NOMO-1 (cell line): ENCODE measurements around the gene TCF7L2.
A peak's percentile ranks its signal among the peaks of the same experiment; 100 is the strongest.

Experiments
- DNase-seq, 2 experiments: peaks; one replicate each; lab custom pipeline; 2025; ENCODE audit not compliant: unreplicated experiment in 2 of 2; lab: John Stamatoyannopoulos, UW

Gene TCF7L2

GRCh38 chr10:112946649-112947048 is 3.4 kb upstream of the TCF7L2 start:
- DNase-seq = no peak

- no peak for DNase-seq
These were observed 1.9 kb upstream of the TCF7L2 start for GRCh38 chr10:112948196-112948595.

DNA sequence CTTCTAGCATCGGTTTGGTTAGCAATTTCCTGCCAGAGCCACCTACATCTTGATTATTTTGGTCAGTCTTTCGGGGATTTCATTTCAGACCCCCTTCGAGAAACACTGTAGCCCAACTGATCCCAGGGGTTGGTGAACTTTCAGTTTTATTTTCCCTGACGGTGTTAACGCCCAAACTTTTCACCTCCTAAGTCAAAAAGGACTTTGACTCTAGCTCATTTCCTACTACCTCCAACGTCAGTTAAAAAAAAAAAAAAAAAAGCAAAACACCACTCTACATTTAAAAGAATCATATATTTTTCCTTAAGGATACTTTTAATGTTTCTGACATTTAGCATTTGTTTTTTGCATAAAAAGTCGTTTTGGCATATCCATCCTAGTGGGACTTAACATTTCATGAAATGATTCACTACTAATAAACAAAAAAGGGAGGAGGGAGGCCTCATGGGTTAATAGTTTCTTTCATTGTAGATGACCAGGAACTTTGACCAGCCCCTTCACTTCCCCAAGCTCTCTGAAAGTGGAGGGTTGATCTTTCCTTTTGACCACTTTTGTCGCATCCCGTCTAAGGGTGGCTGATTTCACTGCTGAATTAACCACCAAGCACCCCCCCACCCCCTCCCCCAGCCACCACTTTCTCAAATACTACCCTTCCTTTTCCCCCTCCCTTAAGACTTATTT is 764 bp upstream of the TCF7L2 start:
- peak in 1 of 2 experiments; percentile 48 for DNase-seq

GRCh38 chr10:112950714-112951358 is 789 bp downstream of the TCF7L2 start:
- DNase-seq = peak in 1 of 2 experiments; percentile 50

- peak; percentile 64 to 78 for DNase-seq
These were observed 1.6 kb downstream of the TCF7L2 start for GRCh38 chr10:112951359-112952281.

- no peak for DNase-seq
These were observed 2.5 kb downstream of the TCF7L2 start for GRCh38 chr10:112952282-112953173.

- DNase-seq = no peak
These were observed 3.4 kb downstream of the TCF7L2 start for GRCh38 chr10:112953174-112954159.

- DNase-seq = no peak
These were observed 5.0 kb downstream of the TCF7L2 start for GRCh38 chr10:112954974-112955581.

DNA sequence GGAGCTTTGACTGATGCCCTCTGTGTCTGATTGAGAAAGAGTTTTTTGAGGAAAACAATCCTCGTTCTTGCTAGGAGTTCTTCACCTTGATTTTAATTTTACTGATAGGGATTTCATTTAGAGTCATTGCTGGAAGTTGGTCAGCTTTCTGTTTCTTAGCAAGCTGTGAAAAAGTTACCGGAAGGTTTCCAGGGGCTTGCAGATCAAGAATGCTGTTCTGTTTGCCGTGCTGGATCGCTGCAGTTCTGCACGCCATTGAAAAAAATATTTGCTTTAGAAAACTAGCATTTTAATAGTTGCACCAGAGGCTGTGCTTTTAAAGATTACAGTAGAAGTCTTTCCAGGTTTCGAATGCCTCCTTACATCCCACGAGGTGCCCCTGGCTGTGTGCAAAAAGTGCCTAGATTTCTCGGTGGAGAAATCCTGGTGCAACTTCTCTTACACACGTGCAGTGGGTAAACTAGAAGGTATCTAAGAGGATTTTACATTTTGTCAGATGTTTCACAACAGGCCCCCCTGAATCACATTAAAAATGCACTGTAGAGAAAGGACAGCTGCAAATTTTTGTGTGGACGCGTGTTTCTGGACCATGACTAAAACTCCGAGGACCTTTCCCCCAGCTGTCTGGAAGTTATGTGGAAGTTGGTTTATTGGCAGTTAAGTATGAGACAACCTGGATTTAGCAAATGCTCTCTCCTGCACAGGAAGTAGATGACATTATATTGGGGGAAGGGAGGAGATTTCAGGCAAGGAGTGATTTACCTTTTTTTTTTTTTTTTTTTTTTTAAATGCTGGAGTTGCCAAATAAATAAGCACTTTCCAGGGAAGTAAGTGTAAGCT is 5.8 kb downstream of the TCF7L2 start:
- DNase-seq = peak; percentile 13 to 38

DNA sequence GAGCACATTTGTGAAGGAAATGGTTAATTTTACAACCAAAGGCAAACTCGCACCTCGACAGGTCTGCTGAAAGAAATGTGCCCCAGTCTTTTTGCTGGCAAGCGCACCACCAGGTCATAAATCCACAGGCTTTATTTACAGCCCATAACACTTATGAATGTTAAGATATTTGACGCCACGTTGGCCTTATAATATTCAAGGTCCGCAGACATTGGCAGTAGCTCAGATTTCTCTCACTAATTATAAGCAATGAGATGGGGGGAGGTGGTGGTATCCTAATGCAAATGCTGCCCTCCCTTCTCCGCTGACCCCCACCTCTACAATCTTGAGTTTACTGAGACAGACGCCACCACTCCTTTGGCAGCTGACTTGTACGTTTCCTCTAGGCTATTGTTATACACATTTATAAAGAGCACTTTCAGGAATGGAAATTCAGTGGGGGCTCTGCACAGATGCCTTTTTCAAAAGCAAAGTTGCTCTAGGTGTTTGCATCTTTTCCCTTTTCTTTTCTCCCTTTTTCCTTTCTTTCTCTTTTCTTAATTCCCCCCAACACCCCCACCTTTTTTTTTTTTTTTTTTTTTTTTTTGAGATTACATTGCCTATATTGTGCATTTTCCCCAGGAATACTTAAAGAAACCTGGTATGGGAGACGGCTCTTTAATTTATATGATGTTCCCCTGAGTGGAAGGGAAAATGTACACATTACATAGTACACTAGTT is 6.7 kb downstream of the TCF7L2 start:
- DNase-seq = no peak

DNA sequence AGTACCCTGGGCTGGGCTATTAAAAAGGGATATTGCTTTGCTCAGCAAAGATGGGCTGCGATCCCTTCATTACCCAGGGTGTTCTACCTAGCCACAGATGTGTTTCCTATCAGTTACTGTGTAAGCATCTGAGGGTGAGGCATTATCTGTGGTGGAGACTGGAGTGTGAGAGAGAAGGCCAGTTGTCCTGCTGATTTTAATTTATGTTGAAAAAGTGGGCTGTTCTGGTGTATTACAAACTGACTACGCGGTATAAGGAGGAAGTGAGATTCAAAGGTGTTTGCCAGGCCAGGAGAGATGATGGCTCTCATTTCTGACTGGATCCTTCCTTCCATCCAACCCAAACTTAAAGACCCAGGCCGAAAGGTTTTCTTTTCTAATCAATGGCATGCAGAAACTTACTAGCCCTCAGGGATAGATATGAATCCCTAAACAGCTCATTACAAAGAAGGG is 7.6 kb downstream of the TCF7L2 start:
- DNase-seq = no peak

DNA sequence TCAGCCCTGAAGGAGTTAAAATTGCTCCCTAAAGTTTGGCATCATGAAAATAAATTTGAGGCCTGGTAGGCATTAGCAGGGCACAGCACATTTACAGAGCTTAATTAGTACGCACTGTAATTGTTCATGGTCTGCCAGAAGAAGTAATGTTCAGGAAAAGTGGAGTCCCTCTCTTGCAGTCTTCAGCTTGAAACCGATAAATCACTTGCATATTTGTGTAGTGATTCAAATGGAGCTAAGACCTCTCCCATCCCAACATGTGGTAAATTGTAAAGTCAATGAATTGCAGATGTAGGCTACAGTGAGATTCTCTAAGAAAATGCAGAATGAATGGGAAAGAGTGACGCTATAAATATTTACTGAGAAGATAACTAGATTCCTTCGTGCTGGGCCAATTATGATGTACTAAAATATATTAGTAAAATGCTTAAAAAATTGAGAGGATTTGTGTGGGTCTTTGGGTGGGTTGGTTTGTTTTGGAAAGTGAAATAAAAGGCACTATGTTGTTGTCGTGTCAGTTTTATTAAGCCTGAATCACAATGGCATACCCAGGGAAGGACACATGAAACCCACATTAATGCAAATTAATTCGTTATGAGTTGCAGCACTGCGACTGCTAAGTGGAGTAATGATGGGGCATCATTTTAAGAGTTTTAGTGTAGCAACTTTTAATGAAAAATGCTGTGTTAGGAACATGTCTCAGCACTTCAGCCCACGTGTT is 8.4 kb downstream of the TCF7L2 start:
- no peak for DNase-seq

- peak; percentile 40 to 49 for DNase-seq
These were observed 9.3 kb downstream of the TCF7L2 start for GRCh38 chr10:112959207-112959838.

- no peak for DNase-seq
These were observed 10.2 kb downstream of the TCF7L2 start for GRCh38 chr10:112960151-112960681.

GRCh38 chr10:112961609-112962008 is 11.6 kb downstream of the TCF7L2 start:
- no peak for DNase-seq

GRCh38 chr10:112962343-112962742 is 12.3 kb downstream of the TCF7L2 start:
- no peak for DNase-seq
